Muscle of back (tissue), 11 donors: Measurements from ENCODE around the gene WFDC5. TPM values are rescaled to one million over a fixed set of nuclear protein-coding genes. Genes with fewer than 3 reads are reported as not detected.
A peak's percentile ranks its signal among the peaks of the same experiment; 100 is the strongest.

Source experiments
- DNase-seq, 3 donors: peaks; one replicate each; pipeline versions ENCODE4 v3.0.0 to v3.0.0-alpha.2; 2013
- polyA plus RNA-seq, 10 donors: library from polyadenylated mRNA; unstranded; fragments of 120-200 nt; gene quantifications; one replicate each; pipeline ENCODE4 v1.2.1, GENCODE V29; 2013; ENCODE audit not compliant: insufficient read length in 10 of 10

The WFDC5 gene
- polyA plus RNA-seq, 10 donors = 0.62 to 0.69 TPM; not detected in 8

DNA sequence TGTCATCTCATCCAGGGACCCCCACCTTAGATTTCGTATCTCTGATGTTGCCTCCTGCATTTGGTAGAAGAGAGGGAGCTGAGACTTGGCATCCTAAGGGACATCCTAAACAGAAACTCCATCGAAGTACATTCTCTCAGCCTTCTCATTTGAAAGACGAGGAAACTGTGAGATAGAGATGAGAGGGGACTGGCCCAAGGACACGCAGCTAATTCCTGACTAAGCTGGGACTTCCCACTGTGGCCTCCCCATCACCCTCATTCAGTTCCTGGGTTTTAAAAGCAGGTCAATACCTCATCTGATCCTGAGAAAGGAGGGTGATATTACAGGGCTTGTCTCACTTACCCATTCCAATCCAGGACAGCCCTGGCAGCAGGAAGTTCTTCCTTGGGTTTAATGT is 855 bp upstream of the WFDC5 start:
- DNase-seq = no peak

DNA sequence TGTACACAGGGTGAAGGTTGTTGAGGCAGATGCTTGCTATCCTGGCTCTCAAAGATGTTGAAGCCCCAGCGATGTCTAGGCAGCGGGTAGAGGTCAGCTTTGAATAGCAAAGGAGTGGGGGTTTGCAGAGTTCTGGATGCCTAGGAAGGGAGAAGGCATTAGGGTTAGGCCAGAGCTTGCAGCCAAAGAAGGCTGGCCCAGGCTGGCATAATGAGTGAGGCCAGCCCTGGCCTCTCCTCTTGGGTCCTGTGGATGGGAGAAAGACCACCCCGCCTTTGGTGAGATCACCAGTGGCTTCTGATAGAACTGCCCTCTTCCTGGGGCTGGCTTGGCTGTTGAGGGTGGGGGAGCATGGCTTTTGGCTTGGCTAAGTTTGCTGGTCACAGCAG is 406 bp upstream of the WFDC5 start:
- no peak for DNase-seq

DNA sequence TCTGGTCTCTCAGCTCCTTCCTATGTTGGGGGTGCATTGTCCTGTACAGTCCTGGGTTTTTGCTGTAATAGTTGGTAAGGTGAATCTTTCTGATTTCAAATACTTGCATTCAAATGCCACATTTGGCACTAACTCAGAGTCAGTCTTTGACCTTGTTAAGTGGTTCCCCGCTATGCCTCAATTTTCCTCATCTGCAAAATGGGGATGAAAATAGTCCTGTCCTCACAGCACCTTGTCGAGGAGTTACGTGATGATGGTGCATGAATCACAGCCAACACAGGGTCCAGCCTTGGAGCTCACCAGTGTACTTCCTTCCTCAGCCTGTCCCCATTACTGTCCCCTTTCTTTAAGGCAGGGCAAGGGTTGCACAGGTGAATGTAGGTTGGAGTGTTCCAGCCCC is 1.1 kb downstream of the WFDC5 start:
- no peak for DNase-seq

DNA sequence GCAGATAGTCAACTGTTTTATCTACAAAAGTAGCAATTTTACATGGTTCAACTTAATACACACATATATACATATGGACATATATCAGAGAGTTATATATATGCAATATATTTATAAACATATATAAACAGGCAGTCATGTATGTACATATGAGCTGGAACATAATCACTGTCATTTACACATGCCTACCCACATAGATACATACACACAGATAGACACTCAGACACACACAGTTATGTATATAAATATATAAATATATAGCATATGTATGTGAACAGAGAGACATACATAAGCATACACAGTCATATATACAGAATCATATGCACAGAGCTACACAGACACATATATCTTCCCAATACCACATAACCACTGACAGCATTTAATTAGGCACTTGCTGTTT is 2.2 kb downstream of the WFDC5 start:
- DNase-seq = no peak

DNA sequence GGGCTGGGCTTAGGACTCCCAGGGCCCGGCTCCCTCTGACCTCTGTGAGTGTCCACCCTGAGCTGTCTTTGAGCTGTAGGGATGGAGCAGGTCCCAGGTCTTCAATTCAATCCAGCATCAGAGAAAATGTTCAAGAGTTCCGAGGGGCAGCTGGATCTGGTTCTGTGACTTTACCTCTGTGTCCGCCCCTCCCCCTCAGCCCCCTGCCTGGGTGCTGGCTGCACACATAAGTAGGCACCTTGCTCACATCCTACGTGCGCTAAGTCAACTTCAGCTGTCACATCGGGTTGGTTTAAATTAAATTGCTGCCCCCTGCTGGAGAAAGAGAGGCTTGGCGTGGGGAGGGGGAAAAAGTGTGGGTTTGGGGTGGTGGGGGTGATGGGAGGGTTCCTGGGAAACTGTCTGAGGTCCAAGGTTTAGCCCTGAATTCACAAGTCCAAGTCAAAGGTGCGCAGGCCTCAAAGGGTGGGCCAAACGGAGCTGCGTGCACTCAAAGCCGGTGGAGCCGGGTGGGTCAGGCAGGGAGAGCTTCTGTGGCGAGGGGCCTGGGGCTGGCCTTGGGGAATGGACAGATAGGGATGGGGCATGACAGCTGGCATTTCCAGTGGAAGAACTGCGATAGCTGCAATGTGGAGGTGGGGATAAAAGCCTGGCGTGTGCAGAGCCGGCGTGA is 3.0 kb downstream of the WFDC5 start:
- no peak for DNase-seq

DNA sequence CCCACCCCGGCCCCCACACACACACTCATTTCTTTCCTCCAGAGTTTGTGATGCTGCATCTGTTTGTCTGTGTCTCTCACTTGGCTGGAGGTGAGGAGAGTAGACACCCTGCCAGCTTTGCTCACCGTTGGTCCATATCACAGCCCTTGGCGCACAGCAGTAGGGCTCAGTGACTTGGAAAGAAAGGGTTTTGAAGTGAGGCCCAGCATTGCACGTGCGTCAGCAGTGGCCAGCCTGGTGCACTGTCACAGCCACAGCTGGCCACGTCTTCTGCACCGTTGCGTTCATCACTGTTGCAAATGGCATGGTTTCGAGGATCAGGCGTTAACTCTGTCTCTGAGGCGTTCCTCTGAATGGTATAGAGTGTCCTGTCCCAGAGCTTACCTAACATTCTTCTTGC is 3.7 kb downstream of the WFDC5 start:
- DNase-seq = no peak

DNA sequence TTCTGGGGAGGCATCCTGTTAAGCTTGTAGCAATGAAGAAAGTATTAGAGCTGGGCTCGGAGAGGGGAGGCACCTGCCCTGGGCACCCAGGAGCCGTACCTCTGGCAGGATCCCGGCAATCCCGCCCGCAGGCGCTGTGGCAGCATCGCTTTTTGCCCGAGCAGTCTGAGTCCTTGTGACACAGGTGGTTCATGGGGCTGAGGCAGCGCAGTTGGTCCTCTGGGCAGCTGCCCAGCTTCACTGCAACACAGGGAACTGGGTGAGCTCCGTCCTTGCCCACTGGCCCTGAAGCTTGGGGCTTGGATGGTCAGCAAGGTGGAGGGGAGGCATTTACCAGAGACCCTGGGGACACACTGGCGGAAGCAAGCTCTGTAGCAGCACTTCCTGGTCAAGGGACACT is 4.7 kb downstream of the WFDC5 start:
- no peak for DNase-seq

DNA sequence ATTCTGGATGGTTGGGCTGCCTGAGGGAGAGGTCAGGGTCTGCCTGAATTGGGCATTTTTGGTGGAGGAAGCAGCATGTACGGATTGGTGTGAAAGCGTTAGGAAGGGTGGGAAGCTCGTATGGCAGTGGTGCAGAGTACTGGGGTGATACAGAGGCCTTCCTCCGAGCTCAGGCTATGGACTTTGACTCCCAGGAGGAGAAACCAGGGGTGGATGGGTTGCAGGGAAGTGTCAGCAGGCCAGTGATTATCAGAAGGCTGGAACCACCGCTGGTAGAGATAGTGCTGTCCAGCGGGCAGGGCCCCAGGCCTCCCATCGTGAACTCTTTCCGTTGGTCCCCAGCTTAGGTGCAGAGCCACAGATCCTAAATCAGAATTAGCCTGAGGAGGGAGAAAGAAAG is 5.3 kb downstream of the WFDC5 start:
- no peak for DNase-seq

DNA sequence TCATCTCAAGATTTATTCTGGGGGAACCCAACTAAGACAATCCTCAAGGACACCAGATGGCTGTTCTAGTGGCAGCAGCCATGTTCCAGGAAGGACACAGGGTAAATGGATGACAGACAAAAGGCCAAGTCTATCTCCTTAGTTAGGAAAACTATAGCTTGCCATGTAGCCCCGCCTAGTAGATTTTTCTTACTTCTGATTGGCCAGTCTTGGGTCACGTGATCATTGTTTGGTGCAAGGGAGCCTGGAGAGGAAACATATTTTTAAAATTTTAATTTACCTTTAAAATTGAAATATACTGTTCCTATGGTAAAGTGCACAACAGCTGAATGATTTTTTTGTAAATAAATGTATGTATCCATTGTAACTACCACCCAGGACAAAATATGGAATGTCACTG is 9.7 kb downstream of the WFDC5 start:
- DNase-seq = no peak

DNA sequence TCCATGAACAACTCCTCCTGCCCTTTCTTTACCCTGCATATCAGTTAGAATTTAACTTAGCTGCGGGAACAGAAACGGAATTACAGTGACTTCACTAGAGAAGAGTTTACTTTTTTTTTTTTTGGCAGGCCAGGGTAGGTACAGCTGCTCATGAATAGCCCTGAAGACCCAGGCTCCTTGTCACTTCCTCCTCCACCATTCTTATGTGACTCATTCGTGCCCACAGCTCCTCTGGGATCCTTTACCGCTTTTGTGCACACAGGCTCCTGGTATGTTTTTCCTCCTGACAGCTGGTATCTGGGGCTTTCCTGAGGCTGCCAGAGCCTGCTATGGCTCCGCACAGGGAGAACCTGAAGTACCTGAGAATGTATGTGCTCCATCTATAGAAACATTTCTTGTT is 10.2 kb downstream of the WFDC5 start:
- peak in 1 of 3 donors; percentile 16 for DNase-seq

DNA sequence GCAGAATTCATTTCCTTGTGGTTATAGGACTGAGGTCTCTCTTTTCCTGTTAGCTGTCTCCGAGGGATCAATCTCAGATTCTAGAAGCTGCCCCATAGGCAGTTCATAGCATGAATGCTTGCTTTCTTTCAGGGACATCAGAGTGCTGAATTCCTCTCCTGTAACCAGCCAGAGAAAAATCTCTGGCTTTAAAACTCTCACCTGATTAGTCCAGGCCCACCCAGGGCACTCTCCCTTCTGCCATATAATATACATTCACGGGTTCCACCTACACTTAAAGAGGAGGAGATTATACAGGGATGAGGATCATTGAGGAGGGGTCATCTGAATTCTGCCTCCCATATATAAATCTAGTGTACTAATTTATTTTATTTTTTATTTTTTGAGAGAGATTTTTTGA is 11.9 kb downstream of the WFDC5 start:
- DNase-seq = no peak

DNA sequence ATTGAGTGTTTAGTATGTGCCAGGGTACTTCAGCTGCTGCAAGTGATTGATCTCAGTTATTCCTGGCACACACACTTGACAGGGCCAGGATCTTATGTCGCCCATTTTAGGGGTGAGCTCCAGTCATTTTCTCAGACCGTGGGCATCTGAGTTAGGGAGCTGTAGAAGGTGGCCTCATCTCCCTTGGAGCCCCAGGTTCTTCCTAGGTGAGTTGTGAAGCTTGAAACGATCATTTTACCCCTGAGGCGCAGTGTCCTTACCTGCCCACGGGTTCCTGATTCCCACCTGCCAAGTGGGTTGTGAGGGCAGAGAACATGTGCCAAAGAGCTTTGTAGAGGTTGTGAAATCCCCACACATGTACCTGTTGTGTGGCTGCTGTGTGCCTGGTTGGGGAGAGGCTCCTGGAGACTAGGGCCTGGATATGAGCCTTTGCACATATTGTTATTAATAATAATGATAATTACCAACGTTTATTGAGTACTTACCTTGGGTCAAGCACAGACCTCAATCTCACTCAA is 13.6 kb downstream of the WFDC5 start:
- DNase-seq = no peak

DNA sequence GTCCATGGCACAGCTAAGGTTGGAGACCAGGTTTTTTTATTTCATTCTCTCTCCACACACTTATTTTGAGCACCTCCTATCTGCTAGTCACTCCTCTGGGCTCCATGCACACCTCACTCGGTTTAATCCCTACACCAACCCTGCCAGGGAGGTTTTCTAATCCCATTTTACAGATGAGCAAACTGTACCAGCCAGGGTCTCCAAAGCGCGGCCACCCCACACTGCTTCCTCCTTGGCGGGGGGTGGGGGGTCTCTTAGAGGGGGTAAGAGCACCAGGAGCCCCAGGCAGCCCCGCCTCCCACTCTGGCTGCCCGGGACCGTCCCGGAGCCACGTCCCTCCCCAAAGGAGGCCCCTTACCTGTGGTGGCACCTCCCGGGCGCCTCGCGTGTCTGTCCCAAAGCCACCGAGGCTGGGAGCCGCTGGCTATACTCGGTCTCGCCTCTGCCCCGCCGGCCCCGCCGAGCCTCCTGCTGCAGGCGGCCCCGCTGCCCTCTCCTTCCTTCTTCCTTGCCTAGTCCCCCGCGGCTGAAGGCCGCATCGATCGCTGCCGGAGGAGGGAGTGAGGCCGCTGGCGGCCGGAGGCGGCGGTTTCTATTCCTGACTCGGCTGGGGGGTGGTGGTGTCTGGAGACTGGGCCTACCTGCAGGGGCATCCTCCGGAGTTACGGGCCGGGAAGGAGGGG is 14.3 kb downstream of the WFDC5 start, which contains the start of gene KCNS1:
TSS of gene KCNS1 (minus strand) at position 565 of the 683 bp plus-strand sequence. CDS start 1,891 bp downstream, outside the sequence.
- DNase-seq = no peak

DNA sequence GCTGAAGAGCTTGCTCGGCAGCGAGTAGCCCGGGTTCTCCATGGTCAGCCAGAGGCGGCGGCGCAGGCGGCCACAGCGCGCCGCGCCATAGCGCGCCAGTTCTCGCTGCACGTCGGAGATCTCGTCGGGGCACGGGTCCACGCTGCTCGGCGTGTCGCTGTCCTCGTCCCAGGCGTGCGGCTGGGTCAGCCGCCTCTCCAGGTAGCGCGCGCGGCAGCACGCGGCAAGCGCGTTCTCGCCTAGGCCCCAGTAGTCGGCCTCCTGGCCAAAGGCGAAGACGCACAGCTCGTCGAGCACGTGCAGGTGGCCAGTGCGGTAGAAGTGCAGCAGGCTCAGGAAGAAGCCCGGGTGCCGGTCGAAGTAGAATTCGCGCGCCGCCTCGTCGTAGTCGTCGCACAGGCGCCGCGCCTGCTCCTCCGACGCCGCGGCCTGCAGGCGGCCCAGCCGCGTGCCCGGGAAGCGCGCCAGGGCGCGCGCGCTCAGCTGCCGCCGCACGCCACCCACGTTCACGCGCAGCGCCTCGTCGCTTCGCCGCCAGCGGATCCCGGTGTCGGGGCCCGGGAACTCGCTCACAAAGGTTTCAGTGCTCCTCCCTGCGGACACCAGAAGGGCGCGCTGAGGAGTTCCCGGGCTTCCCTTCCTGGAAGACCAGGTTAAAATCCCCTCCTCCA is 16.7 kb downstream of the WFDC5 start:
- peak in 2 of 3 donors; percentile 27 to 48 for DNase-seq

DNA sequence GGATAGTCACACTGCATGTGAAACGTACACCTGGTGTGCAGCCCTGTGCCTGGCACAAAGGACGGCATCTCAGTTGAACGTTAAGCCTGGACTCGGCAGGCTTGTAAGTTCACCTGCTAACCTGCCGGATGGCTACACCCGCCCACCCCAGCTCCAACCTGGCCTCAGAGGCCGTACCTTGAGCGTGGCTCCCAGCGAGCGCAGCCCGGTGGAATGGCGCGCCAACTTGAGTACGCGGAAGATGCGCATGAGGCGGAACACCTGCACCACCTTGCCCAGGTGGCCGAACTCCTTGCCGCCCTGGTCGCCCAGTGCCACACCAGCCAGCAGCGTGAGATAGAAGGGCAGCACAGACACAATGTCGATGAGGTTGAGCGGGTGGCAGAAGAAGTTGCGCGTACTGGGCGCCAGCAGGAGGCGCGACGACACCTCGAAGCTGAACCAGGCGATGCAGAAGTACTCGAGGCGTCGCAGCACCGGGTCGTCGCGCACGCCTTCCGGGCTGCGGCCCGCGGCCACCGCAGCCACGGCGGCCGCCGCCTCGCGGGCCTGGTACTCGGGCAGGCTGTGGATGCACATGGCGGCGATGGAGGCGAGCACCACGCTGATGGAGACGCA is 17.4 kb downstream of the WFDC5 start:
- peak in 1 of 3 donors; percentile 53 for DNase-seq

DNA sequence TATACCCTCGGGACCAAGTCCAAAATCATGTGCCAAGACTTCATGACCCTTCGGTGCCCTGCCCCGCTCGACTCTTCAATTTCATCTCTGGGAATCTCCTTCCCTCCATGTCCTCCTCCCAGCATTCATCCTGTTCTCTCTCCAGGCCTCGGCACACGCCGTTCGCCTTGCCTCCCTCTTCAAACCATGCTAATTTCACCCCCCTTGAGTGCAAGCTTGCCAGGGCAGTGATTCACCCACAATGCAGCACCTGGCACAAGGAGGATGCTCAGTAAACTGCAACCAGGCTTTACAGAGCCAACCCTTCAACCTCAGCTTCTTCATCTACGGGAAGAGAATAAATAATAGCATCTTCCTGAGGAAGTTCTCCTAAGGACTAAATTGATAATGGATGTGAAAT is 18.2 kb downstream of the WFDC5 start:
- no peak for DNase-seq

DNA sequence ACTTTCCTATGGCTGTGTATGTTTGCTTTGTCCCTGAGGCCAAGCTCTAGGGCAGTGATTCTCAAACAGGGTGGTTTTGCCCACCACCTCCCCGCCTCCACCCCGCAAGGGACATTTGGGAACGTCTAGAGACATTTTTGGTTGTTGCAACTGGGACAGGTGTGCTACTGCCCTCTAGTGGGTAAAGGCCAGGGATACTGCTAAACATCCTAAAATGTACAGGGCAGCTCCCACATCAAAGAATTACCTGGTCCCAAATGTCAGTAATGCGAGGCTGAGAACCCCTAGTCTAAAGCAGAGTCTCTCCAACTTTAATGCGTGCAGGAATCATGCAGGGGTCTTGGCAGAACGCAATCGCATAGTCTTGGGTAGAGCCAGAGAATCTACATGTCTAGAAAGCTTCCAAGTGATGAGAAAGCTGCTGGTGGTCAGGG is 19.2 kb downstream of the WFDC5 start:
- peak; percentile 29 to 63 (median 52) for DNase-seq

DNA sequence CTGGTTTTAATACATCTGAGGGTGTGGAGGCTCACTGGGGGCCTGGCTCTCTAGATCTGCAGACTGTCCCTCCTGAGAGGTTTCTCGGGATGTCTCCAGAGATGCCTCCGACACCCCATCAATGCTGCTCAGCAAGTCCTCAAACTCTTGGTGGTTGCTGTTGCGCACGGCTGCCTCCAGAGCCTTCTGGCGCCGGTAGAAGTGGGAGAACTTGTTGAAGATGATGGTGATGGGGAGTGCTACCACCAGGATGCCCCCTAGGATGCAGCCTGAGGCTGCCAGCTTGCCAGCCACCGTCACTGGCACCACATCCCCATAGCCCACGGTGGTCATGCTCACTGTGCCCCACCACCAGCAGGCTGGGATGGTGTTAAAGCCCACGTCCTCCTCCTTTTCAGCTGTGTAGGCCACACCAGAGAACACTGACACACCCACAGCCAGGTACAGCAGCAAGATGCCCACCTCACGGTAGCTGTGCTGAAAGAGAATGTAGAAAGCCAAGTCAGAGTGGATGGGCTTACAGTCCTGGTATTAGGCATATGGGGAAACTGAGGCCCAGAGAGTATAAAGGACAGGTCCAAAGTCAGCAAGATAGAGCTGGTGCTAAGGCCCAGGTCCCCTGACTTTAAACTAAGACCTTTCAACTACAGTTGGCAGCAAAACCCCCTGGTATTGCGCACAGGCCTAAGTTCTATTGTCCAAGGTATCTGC is 20.0 kb downstream of the WFDC5 start:
- no peak for DNase-seq

DNA sequence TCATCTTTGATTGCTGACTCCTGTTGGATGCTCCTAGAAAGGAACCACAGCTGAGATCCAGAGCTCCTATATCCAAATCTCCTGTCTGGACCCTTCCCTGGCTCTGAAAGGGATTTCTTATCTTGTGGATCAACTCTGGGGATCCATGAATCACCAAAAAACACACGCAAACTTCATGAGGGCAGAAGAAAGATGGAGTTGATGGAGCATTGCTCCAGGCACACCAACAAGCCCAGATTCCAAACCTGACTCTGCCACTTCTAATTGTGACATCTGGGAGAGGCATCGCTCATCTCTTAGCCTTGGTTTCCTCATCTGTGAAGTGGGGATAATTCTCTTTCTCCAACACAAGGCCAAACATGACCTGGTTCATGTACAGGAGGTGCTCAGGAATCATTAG is 20.8 kb downstream of the WFDC5 start:
- DNase-seq = no peak

DNA sequence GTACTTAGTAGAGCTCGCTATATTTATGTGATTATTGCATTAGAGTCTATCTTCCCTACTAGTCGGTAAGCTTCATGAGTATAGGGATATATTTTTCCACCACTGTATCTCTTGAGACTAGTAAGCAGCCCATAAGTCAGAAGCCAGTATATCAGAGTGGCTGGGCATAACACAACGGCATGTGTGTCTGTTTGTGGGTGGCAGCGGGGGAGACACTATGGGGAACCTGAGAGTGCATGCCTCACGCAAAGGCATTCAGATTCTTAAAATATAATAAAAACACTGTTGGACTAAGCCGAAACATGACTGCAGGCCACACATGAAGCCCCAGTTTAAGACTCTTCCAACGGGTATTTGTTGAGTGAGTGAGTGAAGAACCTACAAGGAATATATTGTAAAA is 22.1 kb downstream of the WFDC5 start:
- DNase-seq = no peak

DNA sequence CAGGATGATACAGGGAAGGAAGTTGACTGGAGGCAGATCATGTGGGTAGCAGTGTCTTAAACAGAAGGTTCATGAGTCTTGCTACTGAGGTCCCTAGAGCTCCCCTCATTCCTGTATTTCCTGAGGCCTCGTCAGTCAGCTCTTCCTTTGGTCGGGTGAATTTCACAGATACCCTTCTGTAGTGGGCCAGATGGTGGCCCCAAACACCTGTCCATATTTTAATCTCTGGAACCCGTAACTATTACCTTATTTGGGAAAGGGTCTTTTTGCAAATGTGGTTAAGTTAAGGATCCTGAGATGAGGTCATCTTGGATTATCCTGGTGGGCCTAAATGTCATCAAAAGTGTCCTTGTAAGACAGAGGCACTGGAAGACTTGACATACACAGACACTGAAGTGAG is 23.6 kb downstream of the WFDC5 start:
- DNase-seq = no peak

DNA sequence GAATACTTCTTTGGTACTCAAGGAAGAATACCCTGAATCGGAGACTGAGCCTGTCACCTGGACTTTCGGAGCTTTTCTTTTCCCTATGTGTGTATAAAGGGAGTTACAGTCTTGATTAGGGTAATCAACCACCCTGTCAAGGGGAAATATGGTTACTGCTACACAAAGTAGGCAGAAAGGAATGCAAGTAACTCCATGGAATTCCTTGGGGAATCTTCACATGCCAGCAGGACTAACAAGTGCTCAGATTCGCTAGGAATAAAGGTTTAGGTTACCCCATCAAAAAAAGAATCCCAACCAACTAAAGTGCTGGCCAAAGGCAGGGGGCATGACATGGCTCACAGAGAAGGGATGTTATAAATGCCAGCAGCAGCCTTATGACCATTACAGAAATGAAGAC is 24.5 kb downstream of the WFDC5 start:
- DNase-seq = no peak
